GM18873 (cell line): ENCODE data around the gene GPRIN1.
"Not testable (repeated sequence)": the region's sequence is repeated elsewhere in the genome, so short reads cannot be mapped to it uniquely, and the experiment has no call there.

Experiments
- ATAC-seq: cut with Tn5 transposase; IDR thresholded peaks from one replicate; pipeline ENCODE4 v1.9.1; 2021; ENCODE audit warnings: mild to moderate bottlenecking, moderate library complexity, moderate number of reproducible peaks; ENCODE audit not compliant: unreplicated experiment, low FRiP score

The GPRIN1 gene

GRCh38 chr5:176599749-176600430 lies 10.1 kb downstream of the GPRIN1 start:
- not testable (repeated sequence) for ATAC-seq

DNA sequence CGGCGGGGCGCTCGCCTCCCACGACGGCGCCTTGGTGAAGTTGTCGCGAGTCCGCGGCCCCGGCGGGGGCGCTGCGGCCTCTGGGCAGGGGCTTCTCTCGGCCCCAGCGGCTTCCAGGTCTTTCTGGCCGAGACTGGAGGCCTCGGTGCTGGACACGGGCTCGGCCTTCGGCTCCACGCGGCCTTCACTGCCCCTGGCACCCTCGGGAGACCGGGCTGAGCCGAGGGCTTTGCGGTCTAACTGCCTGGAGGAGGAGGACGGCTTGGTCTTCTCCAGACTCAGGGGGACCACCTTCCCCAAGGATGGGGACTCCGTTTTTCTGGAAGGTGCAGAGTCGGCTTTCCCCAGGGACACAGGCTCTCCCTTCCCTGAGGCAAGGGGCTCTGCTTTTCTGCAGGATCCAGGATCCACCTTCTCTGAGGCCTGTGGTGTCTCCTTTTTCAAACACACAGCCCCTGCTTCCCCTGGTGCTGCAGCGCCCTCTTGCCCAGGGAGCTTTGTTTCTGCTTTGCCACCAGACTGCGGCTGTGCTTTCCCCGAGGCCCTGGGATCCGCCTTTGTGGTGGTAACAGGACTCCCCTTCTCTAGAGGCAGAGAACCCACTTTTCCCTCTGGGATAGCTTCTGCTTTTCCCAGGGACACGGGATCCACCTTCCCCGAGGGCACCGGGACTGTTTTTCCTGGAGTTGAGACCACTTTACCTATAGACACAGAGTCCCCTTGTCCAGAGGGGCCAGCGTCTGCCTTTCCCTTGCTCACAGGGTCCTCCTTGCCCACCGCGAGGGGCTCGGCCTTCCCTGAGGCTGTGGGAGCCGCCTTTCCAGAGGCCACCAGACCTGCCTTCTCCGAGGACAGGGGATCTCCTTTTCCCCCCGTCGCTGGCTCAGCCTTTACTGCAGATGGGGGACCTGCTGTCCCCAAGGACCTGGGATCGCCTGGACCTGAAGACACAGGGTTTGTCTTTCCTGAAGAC lies 12.3 kb downstream of the GPRIN1 start:
- ATAC-seq, result no peak

GRCh38 chr5:176596689-176597416 lies 13.1 kb downstream of the GPRIN1 start:
- ATAC-seq, result no peak

- no peak for ATAC-seq
Observed at GRCh38 chr5:176596069-176596644, 13.8 kb downstream of the GPRIN1 start.

- no peak for ATAC-seq
Observed at GRCh38 chr5:176595386-176595943, 14.5 kb downstream of the GPRIN1 start.

GRCh38 chr5:176594554-176594953 lies 15.4 kb downstream of the GPRIN1 start:
- ATAC-seq, result no peak

- no peak for ATAC-seq
Observed at GRCh38 chr5:176593273-176593869, 16.6 kb downstream of the GPRIN1 start.

DNA sequence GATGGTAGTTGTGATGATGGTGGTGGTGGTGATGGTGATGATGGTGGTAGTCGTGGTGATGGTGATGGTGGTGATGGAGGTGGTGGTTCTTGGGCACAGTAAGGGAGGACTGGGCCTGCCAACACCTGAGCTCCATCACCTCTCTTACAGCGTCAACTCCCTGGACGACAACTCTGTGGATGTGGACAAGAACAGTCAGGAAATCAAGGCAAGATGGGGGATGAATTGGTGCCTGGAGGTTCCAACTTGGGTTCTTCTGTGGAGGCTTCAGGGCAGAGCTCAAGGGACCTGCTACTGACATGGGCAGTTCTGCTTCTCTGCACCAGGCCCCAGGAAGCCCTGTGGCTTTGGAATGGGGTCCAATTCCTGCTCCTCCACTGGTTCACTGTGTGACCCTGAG lies 17.4 kb downstream of the GPRIN1 start:
- ATAC-seq, result no peak

DNA sequence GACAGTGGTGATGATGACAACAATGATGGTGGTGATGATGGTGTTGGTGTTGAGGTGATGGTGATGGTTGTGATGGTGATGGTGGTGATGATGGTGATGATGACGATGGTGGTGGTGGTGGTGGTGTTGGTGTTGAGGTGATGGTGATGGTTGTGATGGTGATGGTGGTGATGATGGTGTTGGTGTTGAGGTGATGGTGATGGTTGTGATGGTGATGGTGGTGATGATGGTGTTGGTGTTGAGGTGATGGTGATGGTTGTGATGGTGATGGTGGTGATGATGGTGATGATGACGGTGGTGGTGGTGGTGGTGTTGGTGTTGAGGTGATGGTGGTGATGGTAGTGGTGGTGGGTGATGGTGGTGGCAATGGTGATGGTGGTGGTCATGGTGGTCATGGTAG lies 18.3 kb downstream of the GPRIN1 start:
- ATAC-seq, result not testable (repeated sequence)

- ATAC-seq, result no peak
Observed at GRCh38 chr5:176590035-176590717, 19.8 kb downstream of the GPRIN1 start.

DNA sequence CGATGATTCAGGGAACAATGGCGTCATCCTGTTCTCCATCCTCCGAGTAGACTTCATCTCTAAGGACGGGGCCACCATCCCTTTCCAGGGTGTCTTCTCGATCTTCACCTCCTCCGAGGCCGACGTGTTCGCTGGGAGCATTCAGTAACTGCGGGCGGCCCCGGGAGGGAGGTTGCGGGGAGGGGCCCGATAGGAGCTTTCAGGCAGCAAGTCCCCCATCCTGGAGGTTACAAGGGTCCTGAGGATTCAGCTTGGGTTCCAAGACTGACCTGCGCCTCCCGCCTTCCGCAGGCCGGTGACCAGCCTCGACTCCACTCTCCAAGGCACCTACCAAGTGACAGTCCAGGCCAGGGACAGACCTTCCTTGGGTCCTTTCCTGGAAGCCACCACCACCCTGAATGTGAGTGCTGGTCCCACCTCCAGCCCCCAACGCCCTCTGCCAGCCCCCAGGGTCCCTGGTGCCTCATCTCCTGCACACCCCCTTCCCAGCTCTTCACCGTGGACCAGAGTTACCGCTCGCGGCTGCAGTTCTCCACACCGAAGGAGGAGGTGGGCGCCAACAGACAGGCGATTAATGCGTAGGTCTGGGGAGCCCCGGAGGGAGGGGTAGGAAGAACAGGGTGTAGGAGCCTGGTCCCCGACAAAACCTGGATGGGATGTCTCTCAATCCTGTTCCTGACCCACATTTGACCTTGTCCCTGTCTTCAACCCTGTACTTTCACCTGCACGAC lies 20.8 kb downstream of the GPRIN1 start:
- ATAC-seq, result no peak

DNA sequence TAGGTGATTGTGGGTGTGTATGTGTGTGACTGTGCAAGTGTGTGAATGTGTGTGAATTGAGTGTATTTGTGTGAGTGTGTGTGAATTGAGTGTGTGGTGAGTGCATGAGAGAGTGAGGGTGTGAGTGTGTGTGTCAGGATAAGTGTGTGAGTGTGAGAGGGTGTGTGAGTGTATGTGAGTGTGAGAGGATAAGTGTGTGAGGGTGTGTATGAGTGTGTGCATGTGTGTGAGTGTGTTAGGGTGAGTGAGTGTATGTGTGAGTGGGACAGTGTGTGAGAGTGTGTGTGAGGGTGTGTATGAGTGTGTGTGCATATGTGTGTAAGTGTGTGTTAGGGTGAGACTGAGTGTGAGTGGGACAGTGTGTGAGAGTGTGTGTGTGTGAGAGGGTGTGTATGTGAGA lies 21.7 kb downstream of the GPRIN1 start:
- ATAC-seq, result no peak

DNA sequence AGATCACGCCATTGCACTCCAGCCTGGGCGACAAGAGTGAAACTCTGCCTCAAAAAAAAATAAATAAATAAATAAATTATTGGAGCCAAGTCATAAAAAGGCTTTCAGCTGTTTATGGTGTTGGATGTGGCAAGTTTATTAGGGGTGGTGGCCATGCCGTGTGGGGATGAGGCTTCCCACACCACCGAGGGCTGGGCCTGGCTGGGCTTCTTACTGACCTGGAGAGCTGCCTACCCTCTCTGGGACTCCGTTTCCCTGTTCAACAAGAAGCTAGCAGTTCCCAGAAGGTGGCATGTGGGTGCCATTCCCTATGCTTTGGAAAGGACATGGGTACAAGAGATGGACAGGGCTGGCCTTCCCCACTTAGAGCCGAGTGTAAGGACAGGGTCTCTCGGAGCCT lies 22.6 kb downstream of the GPRIN1 start:
- no peak for ATAC-seq

GRCh38 chr5:176583076-176583475 lies 26.9 kb downstream of the GPRIN1 start:
- no peak for ATAC-seq

DNA sequence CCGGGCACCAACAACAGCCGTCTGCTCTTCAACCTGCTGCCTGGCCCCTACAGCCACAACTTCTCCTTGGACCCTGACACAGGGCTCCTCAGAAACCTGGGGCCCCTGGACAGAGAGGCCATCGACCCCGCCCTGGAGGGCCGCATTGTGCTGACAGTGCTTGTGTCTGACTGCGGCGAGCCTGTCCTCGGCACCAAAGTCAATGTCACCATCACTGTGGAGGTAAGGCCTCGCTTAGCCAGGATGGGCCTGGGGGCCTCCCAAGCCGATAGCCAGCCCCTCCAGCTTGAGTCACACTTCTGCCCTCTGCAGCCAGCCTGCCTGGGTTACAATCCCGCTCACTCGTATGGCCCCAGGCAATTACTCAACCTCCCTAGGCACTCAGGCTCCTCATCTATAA lies 28.6 kb downstream of the GPRIN1 start:
- ATAC-seq, result no peak

GRCh38 chr5:176579323-176579722 lies 30.6 kb downstream of the GPRIN1 start:
- no peak for ATAC-seq

- ATAC-seq, result no peak
Observed at GRCh38 chr5:176578391-176578808, 31.6 kb downstream of the GPRIN1 start.

DNA sequence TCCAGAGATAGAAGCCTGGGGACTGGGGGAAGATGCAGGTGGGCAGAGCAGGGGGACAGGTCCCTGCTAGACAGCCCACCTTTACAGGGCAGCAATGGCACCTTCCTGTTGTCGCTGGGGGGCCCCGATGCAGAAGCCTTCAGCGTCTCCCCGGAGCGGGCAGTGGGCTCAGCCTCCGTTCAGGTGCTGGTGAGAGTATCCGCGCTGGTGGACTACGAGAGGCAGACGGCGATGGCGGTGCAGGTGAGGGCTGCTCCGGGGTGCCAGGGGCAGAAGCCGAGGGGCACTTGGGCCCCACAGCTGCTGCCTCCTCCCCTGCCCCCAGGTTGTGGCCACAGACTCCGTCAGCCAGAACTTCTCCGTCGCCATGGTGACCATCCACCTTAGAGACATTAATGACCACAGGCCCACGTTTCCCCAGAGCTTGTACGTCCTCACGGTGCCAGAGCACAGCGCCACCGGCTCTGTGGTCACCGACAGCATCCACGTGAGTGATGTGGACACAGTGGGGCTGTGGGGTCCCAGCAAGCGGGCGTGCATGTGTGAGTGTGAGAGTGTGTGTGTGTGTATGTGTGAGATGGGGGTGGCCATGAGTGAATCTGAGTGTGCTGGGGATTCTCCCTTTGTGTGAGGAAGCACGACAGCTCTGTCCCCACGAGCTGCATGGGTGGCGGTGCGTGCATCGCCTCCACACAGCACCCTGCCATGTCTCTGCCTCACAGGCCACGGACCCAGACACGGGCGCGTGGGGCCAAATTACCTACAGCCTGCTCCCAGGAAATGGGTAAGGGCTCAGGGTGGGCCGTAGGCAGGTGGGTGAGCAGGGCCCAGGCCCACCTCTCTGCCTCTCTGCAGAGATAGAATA lies 32.4 kb downstream of the GPRIN1 start:
- ATAC-seq, result no peak
